Stomach (tissue), 4 donors: ENCODE data around the gene BMPR1B.

Experiments
- CTCF ChIP-seq, 7 experiments: fragments of 450-650 bp in 4 of 7; fragments of 200-600 bp in 3 of 7; sonication (generic) in 3 of 7; IDR thresholded peaks; one replicate each; pipeline ENCODE4 v1.5.1; 2016 to 2019; ENCODE audit warnings: antibody characterized with exemption in 7 of 7, control low read depth in 2 of 7, mild to moderate bottlenecking in 1 of 7
- EP300 ChIP-seq: sonication (generic); formaldehyde crosslinking; IDR thresholded peaks from one replicate; pipeline ENCODE4 v1.6.1; 2017; ENCODE audit warnings: antibody characterized with exemption
- POLR2A ChIP-seq, 4 donors: fragments of 450-650 bp; IDR thresholded peaks; one replicate each; pipeline ENCODE4 v1.6.1; 2016; ENCODE audit warnings: antibody characterized with exemption in 4 of 4, control low read depth in 2 of 4, mild to moderate bottlenecking in 1 of 4, moderate library complexity in 1 of 4
- POLR2AphosphoS5 ChIP-seq, 3 donors: sonication (generic); formaldehyde crosslinking; IDR thresholded peaks; one replicate each; pipeline ENCODE4 v1.6.1; 2016; ENCODE audit warnings: antibody characterized with exemption in 3 of 3

GRCh38 chr4:95080969-95081368 is 323.2 kb downstream of the BMPR1B start:
- no peak for TF ChIP-seq CTCF (IDR thresholded peaks at IDR 0.05)
- TF ChIP-seq POLR2AphosphoS5 (IDR thresholded peaks at IDR 0.05): no peak
- no peak for TF ChIP-seq POLR2A (IDR thresholded peaks at IDR 0.05)
- no peak for TF ChIP-seq EP300
